GM19043 (cell line): ENCODE results near the gene AK2.
"Not testable (repeated sequence)": the region's sequence is repeated elsewhere in the genome, so short reads cannot be mapped to it uniquely, and the experiment has no call there.

ENCODE experiments used
- ATAC-seq: cut with Tn5 transposase; IDR thresholded peaks from one replicate; pipeline ENCODE4 v1.9.1; 2021; ENCODE audit warnings: low read depth; ENCODE audit not compliant: unreplicated experiment

Gene AK2

DNA sequence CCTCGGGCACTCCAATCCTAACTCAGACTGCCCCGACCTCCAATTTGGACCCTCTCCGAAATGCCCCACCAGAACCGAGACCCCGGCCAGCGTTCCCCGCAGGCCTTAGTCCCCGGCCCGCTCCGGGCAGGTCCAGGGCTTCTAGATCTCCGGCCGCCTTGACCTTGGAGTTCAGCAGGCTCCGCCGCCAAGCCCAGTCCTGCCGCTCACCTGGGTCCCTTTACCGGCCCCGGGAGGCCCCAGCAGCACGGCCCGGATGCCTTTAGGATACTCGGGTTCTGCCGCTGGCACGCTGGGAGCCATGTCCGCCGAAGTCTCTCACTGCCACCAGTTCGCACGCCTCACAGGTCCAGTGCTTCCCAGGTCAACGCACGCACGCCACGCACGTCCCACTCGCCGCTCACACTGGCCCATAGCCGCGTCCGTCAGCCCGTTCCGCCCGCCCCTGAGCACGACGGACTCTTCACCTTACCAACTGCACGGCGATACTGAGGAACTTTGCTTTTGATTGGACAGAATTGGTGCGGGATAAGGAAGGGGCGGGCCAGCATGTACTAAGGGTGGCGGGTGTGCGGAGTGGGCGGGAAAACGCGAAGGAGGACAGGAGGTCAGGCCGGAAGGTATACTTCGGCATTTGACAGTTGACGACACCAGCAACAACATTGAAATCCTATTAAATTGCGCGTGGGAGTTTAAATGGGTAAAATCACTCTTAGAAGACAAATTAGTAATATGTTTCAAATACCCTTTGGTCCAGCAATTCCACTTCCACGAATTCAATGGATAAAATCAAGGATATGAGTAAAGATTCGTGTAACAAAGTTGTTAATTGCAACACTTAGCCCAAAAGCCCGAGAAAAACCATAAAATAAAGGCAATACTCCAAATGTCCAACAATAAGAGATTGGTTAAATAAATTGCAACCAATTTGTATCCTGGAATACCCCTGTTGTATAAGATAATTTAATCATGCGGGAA, at the start of gene AK2:
TSS of gene AK2 (minus strand) at position 358 of the 978 bp plus-strand sequence. CDS start at position 303, 55 bp downstream.
- ATAC-seq = peak; percentile 98

DNA sequence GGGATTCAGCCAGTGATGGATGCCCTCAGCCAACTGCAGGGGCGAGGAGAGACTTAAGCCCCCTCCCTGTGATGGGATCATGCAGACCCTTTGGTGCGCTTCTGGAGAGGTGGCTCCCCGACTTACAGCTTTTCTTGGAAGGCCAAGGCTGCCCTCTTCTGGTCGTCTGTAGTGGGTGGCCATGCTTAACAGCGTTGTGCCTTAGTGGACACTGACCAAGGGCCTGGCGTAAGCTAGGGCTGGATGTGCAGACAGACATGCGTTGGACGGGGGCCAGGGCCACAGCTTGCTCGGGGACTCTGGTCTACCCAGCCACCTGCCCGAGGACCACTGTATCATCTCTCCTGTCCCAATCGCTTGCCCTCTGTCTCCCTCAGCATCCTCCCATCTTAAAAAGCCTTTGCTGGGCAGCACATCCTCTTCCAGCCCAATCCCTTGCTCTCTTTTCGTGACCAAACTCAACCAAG, 49.7 kb upstream of the AK2 start:
- no peak for ATAC-seq

DNA sequence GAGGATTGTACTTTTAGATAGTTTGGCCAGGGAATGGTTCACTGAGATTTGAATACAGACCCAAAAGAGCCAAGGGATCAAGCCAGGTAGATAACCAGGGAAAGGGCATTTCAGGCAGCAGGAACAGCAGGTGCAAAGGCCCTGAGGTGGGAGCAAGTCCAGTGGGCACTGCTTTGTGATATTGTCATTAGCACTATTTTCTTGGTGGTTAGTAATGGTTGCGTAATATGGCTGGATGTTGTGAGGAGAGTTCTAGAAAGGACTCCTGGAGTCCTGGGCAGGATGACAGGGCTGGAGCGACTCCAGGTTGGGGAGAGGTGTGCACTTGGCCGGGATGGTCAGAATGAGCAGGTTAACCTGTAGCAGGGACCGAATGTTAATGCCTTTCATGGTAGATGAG, 48.6 kb upstream of the AK2 start:
- ATAC-seq = no peak

DNA sequence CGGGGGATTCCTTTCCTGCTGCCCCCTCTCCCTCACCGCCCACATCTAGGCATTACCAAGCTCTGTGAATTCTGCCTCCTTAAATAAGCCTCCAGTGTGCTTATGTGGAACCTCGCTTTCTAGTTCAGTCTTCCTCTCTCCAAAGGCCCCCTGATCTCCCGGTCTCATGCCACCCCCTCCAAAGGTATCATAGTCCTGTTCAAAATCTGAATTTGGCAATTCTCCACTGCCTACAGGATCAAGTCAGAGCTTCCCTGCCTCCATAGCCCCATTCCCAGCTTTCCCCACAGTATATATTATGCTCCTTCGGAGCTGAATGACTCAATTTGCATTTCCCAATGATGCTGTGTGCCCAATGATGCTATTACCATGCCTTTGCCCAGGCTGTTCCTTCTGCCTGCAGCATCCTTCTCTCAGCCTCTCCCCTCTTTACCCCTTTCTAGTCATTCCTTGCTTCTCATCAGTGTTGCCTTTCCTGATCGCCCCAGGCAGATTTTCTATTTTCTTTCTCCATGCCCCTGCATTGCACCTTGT, 46.0 kb upstream of the AK2 start:
- ATAC-seq = no peak

DNA sequence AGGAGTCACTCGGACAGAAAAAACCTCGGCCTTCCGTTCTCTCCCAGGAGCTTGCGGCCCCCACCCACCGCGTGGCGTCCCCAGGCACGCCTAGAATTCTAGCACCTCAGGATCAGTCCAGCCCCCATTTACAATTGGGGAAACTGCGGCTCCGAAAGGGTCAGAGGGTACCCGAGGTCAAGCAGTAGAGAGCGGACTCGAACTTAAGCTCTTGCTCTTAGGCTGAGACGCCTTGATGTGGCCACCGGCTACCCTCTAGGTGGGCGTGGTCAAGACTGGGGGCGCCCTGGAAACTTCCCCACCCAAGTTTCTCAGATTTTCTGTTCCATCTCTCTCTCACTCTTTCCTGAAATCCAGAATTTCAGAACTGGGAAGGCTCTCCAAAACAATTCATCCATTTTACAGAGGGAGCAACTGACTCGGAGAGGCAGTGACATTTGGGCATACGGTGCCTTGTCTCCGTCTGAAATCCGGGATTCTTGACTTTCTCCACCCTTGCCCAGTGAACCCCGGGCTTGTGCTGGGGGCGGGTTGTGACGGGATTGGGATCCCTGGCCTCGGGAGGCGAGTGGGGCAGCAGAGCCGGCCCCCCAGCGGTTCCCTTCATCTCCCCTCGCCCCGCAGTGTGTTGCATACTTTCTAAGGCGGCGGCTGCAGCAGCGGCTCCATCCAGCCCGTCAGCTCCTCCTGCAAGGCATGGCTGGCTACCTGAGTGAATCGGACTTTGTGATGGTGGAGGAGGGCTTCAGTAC, 45.0 kb upstream of the AK2 start:
- ATAC-seq = no peak

DNA sequence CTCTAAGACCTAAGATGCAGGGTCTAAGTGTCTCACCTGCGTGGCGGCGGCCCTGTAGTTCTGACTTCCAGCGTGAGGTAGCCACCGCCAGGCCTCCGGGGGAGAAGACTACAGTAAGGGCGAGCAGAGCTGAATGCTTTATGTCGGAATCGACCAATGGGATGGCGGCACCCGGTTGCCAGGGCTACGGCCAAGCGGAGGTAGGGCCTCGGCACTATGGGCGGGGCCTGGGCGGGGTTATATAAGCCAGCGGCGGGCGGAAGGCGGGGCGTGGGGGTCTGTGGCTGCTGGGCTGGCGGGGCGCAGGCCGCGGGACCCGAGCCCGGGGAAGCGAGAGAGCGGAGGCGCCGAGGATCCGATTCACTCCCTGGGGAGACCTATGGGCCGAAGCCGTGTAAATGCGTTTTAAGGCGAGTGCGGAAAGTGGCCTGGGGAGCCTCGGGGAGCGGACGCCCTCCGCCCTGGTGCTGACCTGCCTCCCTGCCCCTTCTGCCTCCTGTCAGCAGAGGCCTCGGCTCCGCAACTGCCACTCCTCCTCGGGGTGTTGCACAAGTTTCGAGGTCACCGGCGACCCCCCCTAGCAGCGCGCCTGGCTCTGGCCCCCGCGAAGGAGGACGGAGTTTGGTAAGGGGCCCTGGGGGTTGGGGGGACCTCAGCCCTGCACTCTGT, 44.3 kb upstream of the AK2 start, which contains the start of gene AZIN2:
TSS of gene AZIN2 (plus strand) at position 269 of the 669 bp plus-strand sequence. CDS start 1,097 bp downstream, outside the sequence.
- peak; percentile 98 for ATAC-seq

DNA sequence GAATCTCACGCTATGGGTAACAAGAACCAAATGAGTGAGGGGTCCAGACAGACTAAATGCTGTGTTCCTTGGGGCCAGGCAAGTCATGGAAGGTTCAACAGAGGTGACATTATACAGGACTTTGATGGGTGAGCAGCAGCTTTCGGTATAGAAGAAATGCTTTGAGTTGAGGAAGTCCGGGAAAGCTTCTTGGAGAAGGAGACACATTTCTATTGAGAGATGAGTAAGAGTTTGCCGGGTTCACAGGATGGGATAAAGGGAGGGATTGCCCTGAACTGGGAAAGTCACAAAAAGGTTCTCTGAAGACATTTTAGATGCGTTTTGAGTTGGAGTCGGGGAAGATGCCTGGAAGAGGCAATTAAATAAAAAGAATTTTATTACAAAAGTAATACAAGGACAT, 43.7 kb upstream of the AK2 start:
- ATAC-seq = no peak

DNA sequence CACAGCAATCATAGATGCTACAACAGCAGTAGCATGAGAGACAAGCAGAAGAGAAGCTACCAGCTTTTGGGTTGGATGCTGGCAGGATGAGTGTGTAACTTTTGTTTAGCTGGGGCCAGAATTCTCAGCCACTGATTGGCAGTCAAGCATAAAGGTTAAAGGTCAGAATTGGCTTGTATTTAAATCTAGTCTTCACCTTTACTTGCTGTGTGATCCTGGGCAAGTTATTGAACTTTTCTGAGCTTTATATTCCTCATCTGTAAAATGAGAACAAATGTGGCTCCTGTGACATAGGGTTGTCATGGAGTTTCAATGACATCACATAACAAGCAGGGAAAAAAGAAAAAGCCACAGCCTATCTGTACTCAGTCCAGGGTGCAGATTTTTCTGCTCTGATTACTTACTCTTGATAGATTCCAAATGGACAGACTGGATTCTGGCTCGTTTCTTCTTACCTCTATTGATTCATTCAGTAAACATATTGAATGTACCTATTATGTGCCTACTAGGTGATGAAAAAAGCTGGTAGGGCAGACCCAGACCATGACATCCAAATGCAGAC, 41.4 kb upstream of the AK2 start:
- no peak for ATAC-seq

DNA sequence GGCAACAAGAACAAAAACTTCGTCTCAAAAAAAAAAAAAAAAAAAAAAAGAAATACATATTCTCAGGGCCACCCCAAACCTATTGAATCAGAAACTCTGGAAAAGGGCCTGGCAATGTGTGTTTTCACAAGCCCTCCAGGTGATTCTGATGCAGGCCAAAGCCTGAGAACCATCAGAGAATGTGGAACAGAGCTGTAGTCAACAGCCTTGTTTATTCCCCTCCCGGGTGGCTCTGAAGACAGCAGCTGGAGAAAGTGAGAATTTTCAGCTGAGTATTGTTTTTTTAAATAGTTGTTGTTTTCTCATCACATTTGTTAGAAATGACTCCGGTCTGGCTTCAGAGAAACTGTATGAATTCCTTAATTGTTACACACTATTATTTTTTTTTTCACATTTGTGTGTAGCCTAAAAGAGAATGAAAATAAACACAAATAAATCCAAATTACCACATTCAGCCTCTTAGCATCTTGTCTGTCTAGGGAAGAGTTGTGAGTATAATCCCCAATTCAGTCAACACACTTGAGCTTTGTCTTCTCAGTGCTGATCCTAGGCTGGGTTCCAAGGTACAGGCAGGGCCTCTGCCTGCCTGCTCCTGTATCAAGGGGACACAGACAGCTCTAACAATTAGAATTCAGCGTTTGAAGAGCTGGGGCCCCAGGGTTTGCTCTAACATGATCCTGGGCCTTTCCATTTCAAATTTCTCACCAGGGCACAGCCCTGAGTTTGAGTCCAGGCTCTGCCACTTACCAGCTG, 37.7 kb upstream of the AK2 start:
- ATAC-seq = no peak

DNA sequence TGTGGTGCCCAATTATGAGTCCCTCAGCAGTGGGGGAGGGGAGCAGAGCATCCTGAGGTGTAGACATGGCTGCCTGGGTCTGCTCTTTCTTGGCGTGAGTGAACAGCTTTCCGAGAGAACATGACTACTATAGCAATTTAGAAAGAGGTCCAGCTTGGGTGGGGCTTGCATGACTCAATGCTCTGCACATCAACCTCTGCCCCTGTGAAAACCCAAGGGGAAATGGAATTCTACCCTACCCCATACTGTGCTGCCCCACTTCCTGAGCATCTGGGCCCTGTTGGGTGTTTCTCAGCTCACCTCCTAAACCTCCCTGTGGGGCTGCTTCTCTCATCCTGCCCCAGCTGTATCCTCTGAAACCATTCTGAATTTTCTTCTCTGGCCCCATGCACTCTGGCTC, 36.0 kb upstream of the AK2 start:
- ATAC-seq = no peak

DNA sequence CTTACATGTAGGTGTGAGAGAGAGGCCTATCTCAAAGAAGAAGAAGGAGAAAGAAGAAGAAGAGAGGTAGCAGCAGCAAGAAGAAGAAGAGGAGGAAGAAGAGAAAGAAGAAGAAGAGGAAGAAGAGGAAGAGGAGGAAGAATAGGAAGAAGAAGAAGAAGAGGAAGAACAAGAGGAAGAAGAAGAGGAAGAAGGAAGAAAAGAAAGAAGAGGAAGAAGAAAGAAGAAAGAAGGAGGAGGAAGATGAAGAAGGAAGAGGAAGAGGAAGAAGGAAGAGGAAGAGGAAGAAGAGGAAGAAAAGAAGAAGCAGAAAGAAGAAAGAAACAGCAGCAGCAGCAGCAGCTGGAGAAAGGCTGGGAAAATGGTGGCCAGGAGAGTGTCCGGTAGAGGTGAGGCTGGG, 33.9 kb upstream of the AK2 start:
- no peak for ATAC-seq

DNA sequence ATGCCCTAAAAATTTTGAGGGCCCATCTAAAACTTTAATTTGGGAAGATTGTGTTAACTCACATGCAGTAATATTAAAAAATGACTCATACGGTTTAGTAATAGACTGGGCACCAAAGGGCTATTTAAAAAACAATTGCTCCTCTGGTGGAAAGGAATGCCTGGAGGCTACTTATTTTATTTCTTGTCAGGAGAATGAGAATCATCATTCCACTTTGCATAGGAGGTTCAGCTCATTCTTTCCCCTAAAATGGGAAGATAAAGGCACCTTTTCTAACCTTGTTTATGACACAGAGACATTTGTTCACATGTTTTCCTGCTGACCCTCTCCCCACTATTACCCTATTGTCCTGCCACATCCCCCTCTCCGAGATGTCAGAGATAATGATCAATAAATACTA, 31.4 kb upstream of the AK2 start:
- not testable (repeated sequence) for ATAC-seq

DNA sequence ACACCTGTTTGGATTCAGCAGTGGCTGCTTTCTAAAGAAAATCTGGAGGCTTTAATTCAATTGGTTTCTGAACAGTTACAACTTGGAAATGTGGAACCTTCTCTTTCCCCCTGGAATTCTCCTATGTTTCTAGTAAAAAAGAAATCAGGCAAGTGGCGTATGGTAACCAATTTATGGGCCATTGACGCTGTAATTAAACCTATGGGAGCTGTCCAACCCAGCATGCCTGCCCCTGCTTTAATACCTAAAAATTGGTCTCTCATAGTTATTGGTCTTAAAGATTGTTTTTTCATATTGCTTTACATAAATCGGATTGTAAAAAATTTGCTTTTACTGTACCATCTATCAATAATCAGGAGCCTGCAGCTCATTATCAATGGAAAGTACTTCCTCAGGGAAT, 29.8 kb upstream of the AK2 start:
- ATAC-seq = not testable (repeated sequence)

DNA sequence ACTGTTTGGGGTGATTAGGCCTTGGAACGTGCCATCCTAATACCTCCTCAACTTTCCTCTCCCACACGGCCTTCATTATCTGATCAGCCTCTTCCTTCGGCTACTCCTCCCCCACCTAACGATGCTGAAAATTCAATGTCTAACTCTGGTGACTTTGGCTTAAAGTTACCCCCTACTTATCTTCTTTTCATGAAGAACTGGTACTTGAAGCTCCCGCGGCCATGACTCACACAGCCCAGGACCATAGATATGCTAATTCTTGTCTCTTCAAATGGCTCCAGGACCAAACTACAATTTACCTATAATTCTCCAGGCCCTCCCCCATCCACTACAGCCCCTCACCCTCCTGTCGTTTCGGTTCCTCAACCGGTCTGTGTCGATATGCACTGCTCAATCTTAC, 28.6 kb upstream of the AK2 start:
- no peak for ATAC-seq

DNA sequence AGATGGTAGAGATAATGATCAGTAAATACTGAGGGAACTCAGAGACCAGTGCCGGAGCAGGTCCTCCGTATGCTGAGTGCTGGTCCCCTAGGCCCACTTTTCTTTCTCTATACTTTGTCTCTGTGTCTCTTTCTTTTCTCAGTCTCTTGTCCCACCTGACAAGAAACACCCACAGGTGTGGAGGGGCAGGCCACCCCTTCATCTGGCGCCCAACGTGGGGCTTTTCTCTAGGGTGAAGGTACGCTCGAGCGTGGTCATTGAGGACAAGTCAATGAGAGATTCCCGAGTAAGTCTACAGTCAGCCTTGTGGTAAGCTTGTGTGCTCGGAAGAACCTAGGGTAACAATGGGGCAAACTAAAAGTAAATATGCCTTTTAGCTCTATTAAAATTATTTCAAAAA, 27.6 kb upstream of the AK2 start:
- not testable (repeated sequence) for ATAC-seq

DNA sequence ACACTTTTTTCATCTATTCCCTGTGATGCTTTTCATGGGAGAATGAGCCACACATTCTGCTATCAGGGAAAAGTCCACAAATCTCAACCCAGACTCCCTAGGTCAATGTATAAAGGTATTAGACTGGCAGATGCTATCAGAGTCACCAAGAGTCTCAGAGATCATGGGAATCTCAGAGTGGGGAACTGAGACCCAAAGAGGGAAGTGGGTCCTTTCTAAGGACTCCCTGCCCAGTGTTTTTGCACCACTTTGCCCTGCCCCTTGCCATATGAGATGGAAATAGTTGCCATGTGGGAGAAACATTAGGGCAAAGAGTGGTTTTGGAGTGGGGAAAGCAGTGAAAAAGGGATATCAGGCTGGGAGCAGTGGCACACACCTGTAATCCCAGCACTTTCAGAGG, 25.2 kb upstream of the AK2 start:
- ATAC-seq = no peak

DNA sequence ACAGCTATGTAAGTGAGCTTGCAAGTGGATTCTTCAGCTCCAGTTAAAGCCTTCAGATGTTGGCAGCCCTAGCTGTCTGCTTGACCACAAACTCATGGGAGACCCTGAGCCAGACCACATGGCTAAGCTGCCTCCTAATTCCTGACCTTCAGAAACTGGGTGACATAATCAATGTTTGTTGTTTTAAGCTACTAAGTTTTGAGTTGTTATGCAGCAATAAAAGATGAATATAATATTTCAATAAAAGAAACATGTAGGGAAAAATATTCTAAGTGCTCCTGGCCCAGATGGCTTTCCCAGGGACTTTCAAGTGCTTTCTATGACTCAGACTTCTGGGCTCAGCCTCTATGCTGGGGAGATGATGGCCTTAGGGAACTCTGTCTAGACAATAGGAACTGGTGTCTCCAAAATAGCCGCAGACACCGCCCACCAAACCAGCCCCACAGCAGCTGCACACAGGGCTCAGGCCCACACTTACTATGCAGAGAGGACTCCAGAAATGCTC, 23.9 kb upstream of the AK2 start:
- ATAC-seq = no peak

DNA sequence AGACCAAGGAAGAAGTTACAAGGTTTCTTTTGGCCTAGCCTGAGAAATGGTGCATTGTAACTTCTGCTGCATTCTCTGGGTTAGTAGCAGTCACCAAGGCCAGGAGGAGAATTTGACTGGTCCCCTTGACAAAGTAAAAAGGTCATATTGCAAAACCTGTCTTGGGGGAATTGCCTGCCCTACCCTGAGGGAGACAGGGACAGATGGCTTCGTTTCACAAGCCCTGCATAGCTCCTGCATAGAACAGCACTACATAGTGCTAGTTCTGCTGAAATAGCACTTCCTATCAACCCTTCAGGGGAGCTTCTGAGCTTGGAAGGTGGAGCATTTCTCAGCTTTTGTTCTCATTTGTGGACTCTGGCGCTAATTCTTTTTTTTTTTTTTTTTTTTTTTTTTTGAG, 20.4 kb upstream of the AK2 start:
- ATAC-seq = no peak

DNA sequence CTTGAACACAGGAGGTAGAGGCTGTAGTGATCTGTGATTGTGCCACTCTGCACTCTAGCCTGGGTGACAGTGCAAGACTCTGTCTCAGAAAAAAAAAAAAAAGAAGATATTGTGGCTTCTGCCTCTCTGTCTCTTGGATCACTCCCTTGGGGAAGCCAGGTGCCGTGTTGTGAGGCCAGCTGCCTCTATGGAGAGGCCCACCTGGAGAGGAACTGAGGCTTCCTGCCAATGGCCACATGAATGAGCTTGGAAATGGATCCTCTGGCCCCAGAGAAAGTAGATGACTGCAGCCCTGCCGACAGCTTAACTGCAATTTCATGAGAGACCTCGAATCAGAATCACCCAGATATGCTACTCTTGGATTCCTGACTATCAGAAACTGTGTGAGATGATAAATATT, 19.7 kb upstream of the AK2 start:
- ATAC-seq = no peak
